ENCODE measurements around the gene ZFAND4.
"Not testable (repeated sequence)": the region's sequence is repeated elsewhere in the genome, so short reads cannot be mapped to it uniquely, and the experiment has no call there.

- TF ChIP-seq, protein P1, sequence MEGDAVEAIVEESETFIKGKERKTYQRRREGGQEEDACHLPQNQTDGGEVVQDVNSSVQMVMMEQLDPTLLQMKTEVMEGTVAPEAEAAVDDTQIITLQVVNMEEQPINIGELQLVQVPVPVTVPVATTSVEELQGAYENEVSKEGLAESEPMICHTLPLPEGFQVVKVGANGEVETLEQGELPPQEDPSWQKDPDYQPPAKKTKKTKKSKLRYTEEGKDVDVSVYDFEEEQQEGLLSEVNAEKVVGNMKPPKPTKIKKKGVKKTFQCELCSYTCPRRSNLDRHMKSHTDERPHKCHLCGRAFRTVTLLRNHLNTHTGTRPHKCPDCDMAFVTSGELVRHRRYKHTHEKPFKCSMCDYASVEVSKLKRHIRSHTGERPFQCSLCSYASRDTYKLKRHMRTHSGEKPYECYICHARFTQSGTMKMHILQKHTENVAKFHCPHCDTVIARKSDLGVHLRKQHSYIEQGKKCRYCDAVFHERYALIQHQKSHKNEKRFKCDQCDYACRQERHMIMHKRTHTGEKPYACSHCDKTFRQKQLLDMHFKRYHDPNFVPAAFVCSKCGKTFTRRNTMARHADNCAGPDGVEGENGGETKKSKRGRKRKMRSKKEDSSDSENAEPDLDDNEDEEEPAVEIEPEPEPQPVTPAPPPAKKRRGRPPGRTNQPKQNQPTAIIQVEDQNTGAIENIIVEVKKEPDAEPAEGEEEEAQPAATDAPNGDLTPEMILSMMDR (IDR thresholded peaks at IDR 0.05): not testable (repeated sequence)
- not testable (repeated sequence) for TF ChIP-seq POLR2A (IDR thresholded peaks at IDR 0.05)
These were observed 37.7 kb upstream of the ZFAND4 start for GRCh38 chr10:45710200-45710796.

Measured in right lobe of liver (tissue), 4 donors.